HepG2 (cell line): ENCODE measurements around the gene POU6F2. TPM values are rescaled to one million over a fixed set of nuclear protein-coding genes. Genes with fewer than 3 reads are reported as not detected.

Experiments used
- ATAC-seq: fragments of 200-7000 bp; cut with Tn5 transposase; 3 replicates; pipeline ENCODE4 v1.9.1; 2020; ENCODE audit warnings: mild to moderate bottlenecking, moderate library complexity
- BruUV-seq: library from RNA; stranded (reverse); fragments of 400-500 nt; replicated peaks from 2 replicates; lab custom pipeline; 2021; lab: Mats Ljungman, UMichigan
- CTCF ChIA-PET: fragments of 300-600 bp; formaldehyde crosslinking; extraction: SDS; loops from one replicate; lab custom pipeline; 2021; ENCODE audit warnings: low total read pairs, inconsistent platforms, low intra/inter-chr PET ratio; lab: Yijun Ruan, JAX
- POLR2A ChIA-PET: fragments of 350-600 bp; sonication (Branson Sonifier 250); formaldehyde crosslinking; loops from one replicate; lab custom pipeline; 2020; ENCODE audit warnings: antibody characterized with exemption, inconsistent platforms; lab: Yijun Ruan, JAX
- DNase-seq: peaks from one replicate; pipeline ENCODE4 v3.0.0-alpha.2; 2015; ENCODE audit warnings: low spot score
- FAIRE-seq: peaks from 3 replicates; lab custom pipeline; 2011; peaks lifted over from hg19 to GRCh38; lab: Jason Lieb, UNC
- H2AFZ ChIP-seq: one replicate; pipeline ENCODE4 v1.6.1; 2011; ENCODE audit warnings: low read length, inconsistent platforms
- H3K27ac ChIP-seq: fragments of 300-600 bp; 3 replicates; pipeline ENCODE4 v1.8.0; 2011; ENCODE audit warnings: mixed run types, mild to moderate bottlenecking, mixed read lengths, low read length, inconsistent platforms; ENCODE audit not compliant: insufficient read depth; ENCODE audit errors: extremely low read length
- H3K27me3 ChIP-seq, 2 experiments: fragments of 200-600 bp in 1 of 2; 2 replicates in 1 of 2; 3 replicates in 1 of 2; pipeline versions ENCODE4 v1.6.0 to v1.8.0; 2011; ENCODE audit warnings: low read length in 2 of 2, mild to moderate bottlenecking in 2 of 2, moderate library complexity in 2 of 2, inconsistent platforms in 1 of 2; ENCODE audit not compliant: insufficient read depth in 2 of 2, control insufficient read depth in 1 of 2
- H3K36me3 ChIP-seq, 2 experiments: fragments of 200-600 bp in 1 of 2; replicated peaks in 1 of 2; 2 replicates in 1 of 2; 3 replicates in 1 of 2; pipeline versions ENCODE4 v1.5.1 to v1.8.0; 2011; ENCODE audit warnings: low read length in 2 of 2, inconsistent platforms in 1 of 2; ENCODE audit not compliant: insufficient read depth in 2 of 2, control insufficient read depth in 1 of 2
- H3K4me1 ChIP-seq: 2 replicates; pipeline ENCODE4 v1.5.1; 2012; ENCODE audit warnings: low read length, inconsistent platforms; ENCODE audit not compliant: insufficient read depth
- H3K4me2 ChIP-seq: 2 replicates; pipeline ENCODE4 v1.6.0; 2011; ENCODE audit warnings: low read depth, low read length, inconsistent platforms
- H3K4me3 ChIP-seq, 3 experiments: fragments of 200-600 bp in 1 of 3; sonication (generic), shearing (Covaris generic) in 1 of 3; replicated peaks in 1 of 3; 2 replicates each; pipeline ENCODE4 v1.5.1; 2011 to 2016; ENCODE audit warnings: low read length in 3 of 3, inconsistent platforms in 2 of 3, low read depth in 2 of 3, mild to moderate bottlenecking in 2 of 3, control low read depth in 1 of 3, mixed read lengths in 1 of 3; ENCODE audit not compliant: insufficient read depth in 1 of 3
- H3K79me2 ChIP-seq: one replicate; pipeline ENCODE4 v1.6.1; 2011; ENCODE audit warnings: low read length, inconsistent platforms; ENCODE audit not compliant: insufficient read depth
- H3K9ac ChIP-seq: 2 replicates; pipeline ENCODE4 v1.6.0; 2011; ENCODE audit warnings: mild to moderate bottlenecking, low read depth, low read length, inconsistent platforms; ENCODE audit not compliant: insufficient read depth
- H3K9me3 ChIP-seq: 2 replicates; pipeline ENCODE4 v1.5.1; 2012; ENCODE audit warnings: mild to moderate bottlenecking, low read length
- H4K20me1 ChIP-seq: 2 replicates; pipeline ENCODE4 v1.6.0; 2011; ENCODE audit warnings: inconsistent platforms, mild to moderate bottlenecking, low read length, moderate library complexity; ENCODE audit not compliant: insufficient read depth
- FLYWCH1 ChIP-seq: sonication (generic); formaldehyde crosslinking; IDR thresholded peaks from 2 replicates; pipeline ENCODE4 v1.8.1; 2023; ENCODE audit warnings: mild to moderate bottlenecking, missing genetic modification reagents
- LCORL ChIP-seq, 2 experiments: fragments of 450-650 bp in 1 of 2; sonication (generic) in 1 of 2; formaldehyde crosslinking in 1 of 2; IDR thresholded peaks; 2 replicates each; pipeline versions ENCODE4 v1.5.0 to v1.6.1; 2017 to 2020; ENCODE audit warnings: antibody characterized with exemption in 1 of 2, missing genetic modification reagents in 1 of 2
- ZNF766 ChIP-seq: sonication (generic); formaldehyde crosslinking; IDR thresholded peaks from 2 replicates; pipeline ENCODE4 v1.5.0; 2020; ENCODE audit warnings: missing genetic modification reagents, borderline replicate concordance
- ZSCAN5A ChIP-seq: sonication (generic); formaldehyde crosslinking; IDR thresholded peaks from 2 replicates; pipeline ENCODE4 v1.8.0; 2022; ENCODE audit warnings: mild to moderate bottlenecking, missing genetic modification reagents, borderline replicate concordance
- WGBS: methylation state at CpG from one replicate; pipeline ENCODE4 v1.1.6; 2017; ENCODE audit warnings: low lambda C conversion rate; 5-methylcytosine and 5-hydroxymethylcytosine counted together
- in situ Hi-C: cut with HindIII; loops from 2 replicates; pipeline ENCODE4 v1.10.0; 2017; ENCODE audit warnings: low pct_unique_long_range_greater_than_20kb; ENCODE audit not compliant: extremely low pct_ligation_motif_present
- intact Hi-C: fragments of 100-400 bp; cut with micrococcal nuclease; formaldehyde crosslinking; loops from one replicate; pipeline ENCODE4 v1.10.0; 2022; ENCODE audit not compliant: unreplicated experiment
- polyA plus RNA-seq, 8 experiments: library from polyadenylated mRNA; depleted of rRNA in 3 of 8; stranded (reverse) in 7 of 8; unstranded in 1 of 8; fragments of >200 nt; fragmentation: Illumina TruSeq in 4 of 8; extraction: Trizol in 4 of 8; gene quantifications; 2 replicates each; pipeline versions ENCODE4 v1.2.1 to v1.2.3, GENCODE V29; 2011 to 2016; ENCODE audit warnings: low read depth in 4 of 8, missing spikeins in 1 of 8, mixed read lengths in 1 of 8; ENCODE audit not compliant: insufficient read depth in 1 of 8
- total RNA-seq, 5 experiments: library from RNA; depleted of rRNA; stranded (reverse); fragments of >200 nt; fragmentation: Illumina TruSeq; extraction: Trizol; gene quantifications; 2 replicates each; pipeline ENCODE4 v1.2.3, GENCODE V29; 2016; ENCODE audit warnings: low read depth in 1 of 5

Gene POU6F2
- total and polyA plus RNA-seq, 2 of the 13 experiments (the other 11 are each of a cell fraction or from before 2014, with no cell fraction given), result not detected

DNA sequence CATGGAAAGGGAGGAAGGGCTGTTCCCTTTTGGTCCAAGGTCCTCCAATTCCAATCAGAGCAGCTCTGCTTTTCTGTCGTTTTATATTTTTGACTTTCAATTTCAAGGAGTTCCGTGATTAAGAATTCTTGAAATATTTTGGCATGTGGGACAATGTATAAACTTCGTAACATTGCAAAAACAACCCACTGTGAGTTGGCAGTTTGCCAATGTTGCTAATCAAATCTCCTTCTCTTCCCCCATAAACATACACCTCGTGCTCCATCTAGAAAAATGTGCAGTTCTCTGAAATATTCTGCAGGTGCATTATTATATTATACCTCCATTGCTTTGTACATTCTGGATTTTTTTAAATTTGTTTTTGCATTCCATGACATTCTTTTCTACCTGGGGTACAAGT, 49.8 kb downstream of the POU6F2 start:
- Histone ChIP-seq H3K4me1 (no peaks in the 10 kb centered on the region), H3K9me3 (no peaks in the 10 kb centered on the region), H3K79me2 (no peaks in the 10 kb centered on the region), H3K4me3 (no peak overlapping the region), H4K20me1 (no peaks in the 10 kb centered on the region), H3K27me3 (0 out of 5 replicates have a peak, but pooled peaks cover 0 to 3% of the 10 kb centered on the region in 2 experiments), H3K27ac (no peak overlapping the region), H3K9ac (no peak overlapping the region), H2AFZ (no peak overlapping the region)
- WGBS, result 4% methylated on average over 4 of the region's 4 CpGs
- ChIA-PET POLR2A (no interaction called here), CTCF (no interaction called here)
- no TSS peak for BruUV-seq
- intact Hi-C loops, result no loop called here
- ATAC-seq, result no peak
- in situ Hi-C loops, result no loop called here
- TF ChIP-seq LCORL (IDR thresholded peaks at IDR 0.05) (peak; percentile 83), LCORL (CRISPR knock-in tag; IDR thresholded peaks at IDR 0.05) (no peak), ZSCAN5A (no peak)
- TF ChIP-seq, all 625 proteins: peak for 1
- DNase-seq, result no peak
- FAIRE-seq, result no peak
- no peaks in the 10 kb centered on the region for H3K36me3 ChIP-seq
- no peak overlapping the region for H3K4me2 ChIP-seq

GRCh38 chr7:39033885-39034624, 56.3 kb downstream of the POU6F2 start:
- Histone ChIP-seq H3K27ac (no peak overlapping the region), H3K9ac (no peak overlapping the region), H2AFZ (no peak overlapping the region), H3K27me3 (peaks cover 0 to 20% of the 10 kb centered on the region in 2 experiments; a peak in 1 of 5 replicates), H3K79me2 (no peaks in the 10 kb centered on the region), H3K4me2 (no peak overlapping the region), H3K4me1 (no peaks in the 10 kb centered on the region), H3K4me3 (no peak overlapping the region), H3K9me3 (no peaks in the 10 kb centered on the region), H3K36me3 (no peaks in the 10 kb centered on the region)
- ChIA-PET POLR2A (no interaction called here), CTCF (no interaction called here)
- in situ Hi-C loops, result no loop called here
- FAIRE-seq (no peak), DNase-seq (no peak), ATAC-seq (no peak)
- intact Hi-C loops, result no loop called here
- BruUV-seq, result no TSS peak
- WGBS, result 16% methylated on average over 13 of the region's 13 CpGs
- TF ChIP-seq FLYWCH1 (no peak), ZNF766 (CRISPR knock-in tag) (no peak)
- TF ChIP-seq, all 625 proteins: peak for 0
- H4K20me1 ChIP-seq, result no peaks in the 10 kb centered on the region
